HG03439 (cell line): ENCODE results near the gene CRHR2.
"Not testable (repeated sequence)": the region's sequence is repeated elsewhere in the genome, so short reads cannot be mapped to it uniquely, and the experiment has no call there.

Source experiments
- ATAC-seq: cut with Tn5 transposase; IDR thresholded peaks from one replicate; pipeline ENCODE4 v1.9.1; 2021; ENCODE audit warnings: mild to moderate bottlenecking, moderate library complexity; ENCODE audit not compliant: unreplicated experiment

Gene CRHR2

DNA sequence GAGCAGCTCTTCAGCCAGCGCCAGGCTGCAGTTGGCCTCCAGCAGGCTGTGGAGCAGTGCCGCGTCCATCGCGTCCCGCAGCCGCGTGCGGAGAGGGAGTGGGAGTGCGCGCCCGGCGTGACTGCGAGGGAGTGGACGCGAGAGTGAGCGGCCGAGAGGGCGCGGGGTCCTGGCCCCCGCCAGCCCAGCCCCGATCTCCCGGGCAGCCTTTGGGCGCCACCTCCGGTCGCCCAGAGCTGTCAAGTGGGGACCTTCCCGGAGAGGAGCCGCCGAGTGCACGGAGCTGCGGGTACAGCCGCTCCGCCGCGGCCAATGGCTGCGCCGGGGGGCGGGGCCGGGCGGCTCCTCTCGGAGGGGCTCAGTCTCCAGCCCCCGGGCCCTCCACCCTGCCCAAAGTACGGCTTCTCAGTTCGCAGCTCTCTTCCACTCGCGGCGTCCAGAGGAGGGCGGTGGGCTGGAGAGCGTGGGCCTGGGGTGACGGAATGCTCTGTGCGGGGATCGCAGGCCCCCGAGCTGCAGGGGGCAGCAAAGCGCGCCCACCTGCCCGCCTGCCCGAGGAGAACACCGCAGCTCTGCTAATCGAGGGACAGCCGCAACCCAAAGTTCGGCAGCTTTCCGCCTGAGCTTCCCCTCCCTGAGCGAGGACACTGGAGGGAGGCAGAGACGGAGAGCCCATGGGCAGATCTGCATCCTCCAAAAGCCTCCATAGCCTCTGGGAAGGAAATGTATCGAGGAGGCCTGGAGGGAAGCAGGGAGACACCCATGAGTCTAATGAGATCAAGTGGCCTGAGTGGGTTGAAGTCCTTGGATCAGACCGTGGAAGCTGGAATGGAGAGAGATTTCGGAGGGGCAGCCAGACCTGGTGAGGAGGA, at the start of gene CRHR2:
TSS of gene CRHR2 (minus strand) at position 245 of the 872 bp plus-strand sequence. CDS start at position 69, 176 bp downstream.
- no peak for ATAC-seq

DNA sequence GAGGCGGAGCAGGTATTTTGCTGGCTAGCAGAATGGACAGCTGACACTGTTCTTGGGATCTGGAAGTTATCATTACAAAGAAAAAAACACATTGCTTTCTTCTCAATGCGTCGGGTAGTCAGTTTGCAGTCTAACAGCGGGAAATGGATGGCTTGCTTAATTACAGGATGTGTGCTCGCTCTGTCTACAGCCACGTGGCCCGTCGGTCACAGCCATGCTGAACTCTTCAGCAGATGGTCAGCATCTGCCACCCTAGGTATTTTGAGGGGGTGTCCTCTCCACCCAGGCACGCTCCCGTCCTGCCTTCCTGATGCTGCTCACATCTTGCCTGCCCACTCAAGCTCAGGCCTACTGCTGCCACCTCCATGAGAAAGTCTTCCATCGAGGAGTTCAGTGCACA, 49.3 kb upstream of the CRHR2 start:
- ATAC-seq = no peak

DNA sequence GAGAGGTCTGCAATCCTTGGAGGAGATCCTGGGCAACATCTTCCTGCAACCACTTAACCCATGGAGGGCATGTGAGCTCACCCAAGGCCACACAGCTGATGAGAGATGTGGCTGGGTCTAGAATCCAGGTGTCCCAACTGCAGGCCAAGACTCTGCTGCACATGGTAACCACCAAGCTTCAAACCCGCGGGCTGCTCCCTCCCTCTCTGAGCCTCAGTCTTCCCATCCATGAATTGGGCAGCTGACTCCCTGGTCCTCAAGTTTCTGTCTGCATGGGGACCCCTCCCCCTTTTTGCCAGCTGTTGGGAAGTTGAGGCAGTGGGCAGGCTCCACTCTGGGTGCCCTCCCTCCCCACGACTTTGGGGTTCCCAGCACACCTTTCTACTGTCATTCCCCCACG, 48.7 kb upstream of the CRHR2 start:
- ATAC-seq = no peak

DNA sequence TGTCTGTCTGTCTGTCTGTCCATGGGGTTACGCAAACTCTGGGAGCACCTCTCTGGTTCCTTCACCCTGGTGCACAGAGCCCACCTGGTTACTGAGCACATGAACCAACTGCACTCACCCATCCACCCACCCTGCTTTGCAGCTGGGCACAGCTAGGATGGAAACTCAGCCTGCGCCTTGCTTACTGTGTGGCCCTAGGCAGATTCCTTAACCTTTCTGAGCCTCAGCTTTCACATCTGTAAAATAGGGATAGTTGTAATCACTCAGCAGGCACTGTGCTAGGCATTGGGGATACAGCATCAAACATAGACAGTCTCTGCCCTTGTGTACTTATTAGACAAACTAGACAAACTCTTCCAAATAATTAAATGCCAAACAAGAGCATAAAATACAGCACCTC, 47.8 kb upstream of the CRHR2 start:
- ATAC-seq = no peak

DNA sequence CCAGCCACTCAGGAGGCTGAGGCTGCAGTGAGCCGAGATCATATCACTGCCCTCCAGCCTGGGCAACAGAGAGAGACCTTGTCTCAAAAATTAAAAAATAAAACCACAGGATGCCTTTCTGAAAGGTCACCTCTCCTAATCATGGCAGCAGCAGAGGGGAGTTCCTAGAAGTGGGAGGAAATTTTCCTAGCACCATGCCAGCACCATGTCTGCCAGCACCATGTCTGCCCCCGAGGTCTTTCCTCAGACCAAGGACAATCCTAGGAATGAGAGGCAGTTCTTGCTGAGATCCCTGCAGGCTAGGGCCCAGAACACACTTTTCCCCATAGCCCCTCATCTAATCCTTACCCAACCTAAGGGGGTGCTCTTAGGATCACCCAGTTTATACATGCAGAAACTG, 47.4 kb upstream of the CRHR2 start:
- ATAC-seq = no peak

DNA sequence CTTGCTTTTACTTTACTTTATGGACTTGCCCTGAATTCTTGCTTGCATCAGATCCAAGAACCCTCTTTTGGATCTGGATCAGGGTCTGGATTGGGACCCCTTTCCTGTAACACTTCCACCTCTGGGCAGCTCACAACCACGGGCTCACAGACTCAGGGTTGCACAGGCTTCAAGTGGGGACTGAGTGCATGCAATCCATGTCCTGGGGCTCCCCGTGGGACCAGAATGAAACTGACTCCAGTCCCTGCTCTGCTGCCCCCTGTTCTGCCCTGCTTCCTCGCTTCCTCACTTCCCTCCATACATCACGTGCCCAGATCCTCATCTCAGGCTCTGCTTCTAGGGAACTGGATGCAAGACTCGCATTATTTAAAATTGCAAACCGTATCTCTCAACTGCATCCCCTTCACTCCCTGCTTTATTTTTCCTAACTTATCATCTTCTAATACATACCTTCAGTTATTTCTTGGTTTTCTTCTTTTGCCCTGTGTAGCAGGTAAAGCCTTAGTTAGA, 46.4 kb upstream of the CRHR2 start:
- no peak for ATAC-seq

DNA sequence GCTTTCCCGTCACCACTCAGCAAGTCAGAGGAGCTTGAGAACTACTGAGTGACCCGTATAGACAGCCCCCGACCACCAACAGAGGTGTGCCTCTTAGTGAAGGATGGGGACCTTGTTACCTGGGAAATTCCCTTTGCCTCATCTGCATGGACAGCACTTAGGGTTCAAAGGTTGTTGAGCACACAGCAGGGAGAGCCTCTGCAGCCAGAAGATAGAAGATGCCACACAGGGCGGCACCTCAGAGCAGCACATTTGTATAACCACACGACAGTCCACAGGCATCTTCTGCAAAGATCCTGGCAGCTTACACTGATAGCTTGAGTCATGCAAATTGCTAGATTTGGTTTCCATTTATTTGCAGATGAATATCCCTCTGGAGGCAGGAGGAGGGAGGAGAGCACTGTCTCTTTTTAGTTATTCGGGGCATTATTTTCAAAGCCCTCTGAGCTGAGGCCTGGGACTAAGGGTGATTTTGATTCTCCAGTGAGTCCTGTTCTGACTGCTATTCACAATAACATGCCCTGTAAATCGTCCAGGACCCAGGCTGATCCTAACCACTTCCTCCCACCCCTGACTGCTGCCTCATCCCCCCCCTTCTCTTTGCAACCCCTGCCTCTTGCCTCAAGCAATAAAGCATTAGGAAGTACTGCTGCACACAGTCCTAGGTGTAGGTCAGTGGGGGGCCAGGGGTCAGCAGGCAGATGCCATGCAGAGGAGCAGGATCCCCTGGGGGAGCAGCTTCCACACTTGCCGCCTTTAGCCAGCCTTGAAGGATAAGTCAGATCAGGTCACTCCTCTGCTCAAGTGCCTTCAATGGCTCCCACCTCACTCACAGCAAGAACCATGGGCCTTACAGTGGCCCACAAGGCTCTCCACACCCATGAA, 45.0 kb upstream of the CRHR2 start:
- no peak for ATAC-seq

DNA sequence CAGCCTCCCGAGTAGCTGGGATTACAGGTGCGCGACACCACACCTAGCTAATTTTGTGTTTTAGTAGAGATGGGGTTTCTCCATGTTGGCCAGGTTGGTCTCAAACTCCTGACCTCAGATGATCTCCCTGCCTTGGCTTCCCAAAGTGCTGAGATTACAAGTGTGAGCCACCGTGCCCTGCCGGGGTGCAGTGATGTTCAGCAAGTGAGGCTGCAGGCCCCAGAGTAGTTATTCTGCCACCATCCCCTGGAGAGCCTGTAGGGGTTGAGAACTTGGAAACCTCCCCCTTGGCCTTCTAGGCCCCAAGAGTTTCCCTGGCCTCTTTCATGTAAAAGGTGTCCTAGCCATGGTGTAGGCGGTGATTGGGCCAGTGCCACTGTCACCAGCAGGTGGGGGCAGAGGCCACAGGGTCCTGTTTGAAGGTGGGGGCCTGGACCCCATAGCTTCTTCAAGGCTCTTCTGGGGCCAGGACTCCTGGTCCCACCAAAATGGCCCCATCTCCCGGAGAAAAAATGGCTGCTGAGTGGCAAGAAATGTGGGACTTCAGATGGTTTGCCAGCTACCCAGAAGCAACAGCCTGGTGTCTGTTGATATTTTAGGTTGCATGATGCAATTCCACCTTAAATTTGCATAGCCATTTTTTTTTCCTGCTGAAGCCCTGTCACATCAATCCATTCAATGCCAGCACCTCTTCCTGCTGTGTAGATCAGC, 44.2 kb upstream of the CRHR2 start:
- ATAC-seq = no peak

DNA sequence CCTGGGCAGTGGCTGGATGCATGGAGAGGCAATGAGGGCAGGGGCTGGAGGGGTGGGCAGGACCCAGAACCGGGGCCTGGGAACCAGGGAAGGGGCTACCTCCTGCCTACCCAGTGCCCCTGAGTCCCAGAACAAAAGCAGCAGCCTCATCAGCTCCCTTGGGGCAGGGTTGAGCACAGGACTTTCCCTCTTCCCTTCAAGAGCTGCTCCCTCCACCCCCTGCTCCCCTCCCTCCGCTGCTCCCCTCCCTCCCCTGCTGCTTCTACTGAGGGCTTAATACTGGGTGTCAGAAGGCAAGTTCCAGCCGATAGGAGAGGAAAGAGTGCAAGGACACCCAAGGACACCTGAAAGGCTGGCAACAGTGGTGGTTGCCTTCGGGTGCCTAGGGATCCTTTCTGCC, 41.5 kb upstream of the CRHR2 start:
- ATAC-seq = no peak

DNA sequence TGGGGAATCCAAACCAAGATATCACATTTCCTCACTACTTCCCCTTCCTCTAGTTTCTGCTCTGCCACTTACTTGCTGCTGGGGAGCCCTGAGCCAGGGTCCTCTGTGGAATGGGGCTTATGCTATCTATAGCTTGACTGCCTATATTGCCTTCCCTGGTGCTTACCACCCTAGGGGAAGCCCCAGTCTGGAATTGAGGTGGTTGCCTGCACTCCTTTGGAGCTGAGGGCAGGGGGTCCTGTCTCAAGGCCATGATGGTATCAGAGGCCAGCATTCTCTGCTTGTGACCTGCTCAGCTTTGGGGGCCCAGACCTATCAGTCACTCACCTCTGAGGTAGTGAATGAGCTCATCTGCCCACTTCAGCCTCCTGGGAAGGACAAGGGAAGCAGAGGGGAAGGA, 40.4 kb upstream of the CRHR2 start:
- no peak for ATAC-seq

DNA sequence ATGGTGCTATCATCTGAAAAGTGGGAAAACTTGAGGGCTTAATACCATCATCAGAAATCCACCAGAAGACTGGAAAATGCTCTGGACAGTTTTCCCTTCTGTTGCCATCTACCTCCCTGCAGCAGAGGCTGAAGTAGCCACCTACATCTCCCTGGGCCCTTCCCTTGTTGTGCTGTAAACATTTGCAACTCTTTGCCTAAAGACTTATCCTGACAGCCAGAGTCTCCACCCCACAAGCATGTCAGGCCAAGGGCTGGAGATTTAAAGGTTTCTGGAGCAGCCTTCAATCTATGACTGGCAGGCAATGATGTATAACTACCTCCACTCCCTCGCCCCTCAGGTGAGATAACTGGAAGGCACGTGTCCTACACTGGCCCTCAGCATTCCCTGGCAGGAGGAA, 39.9 kb upstream of the CRHR2 start:
- no peak for ATAC-seq

DNA sequence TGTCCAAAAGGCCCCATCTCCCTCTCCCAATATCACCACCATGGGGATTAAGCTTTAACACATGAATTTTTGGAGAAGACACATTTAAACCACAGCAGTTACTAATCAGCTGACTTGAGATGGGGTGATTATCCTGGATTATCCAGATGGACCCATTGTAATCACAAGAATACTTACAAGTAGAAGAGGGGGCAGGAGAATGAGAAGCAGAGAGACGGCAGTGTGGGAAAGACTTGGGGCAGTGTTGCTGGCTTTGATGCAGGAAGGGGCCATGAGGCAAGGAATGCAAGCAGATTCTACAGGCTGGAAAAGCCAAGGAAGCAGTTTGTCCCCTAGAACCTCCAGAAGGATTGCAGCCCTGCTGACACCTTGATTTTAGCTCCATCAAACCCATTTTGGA, 39.0 kb upstream of the CRHR2 start:
- ATAC-seq = no peak

DNA sequence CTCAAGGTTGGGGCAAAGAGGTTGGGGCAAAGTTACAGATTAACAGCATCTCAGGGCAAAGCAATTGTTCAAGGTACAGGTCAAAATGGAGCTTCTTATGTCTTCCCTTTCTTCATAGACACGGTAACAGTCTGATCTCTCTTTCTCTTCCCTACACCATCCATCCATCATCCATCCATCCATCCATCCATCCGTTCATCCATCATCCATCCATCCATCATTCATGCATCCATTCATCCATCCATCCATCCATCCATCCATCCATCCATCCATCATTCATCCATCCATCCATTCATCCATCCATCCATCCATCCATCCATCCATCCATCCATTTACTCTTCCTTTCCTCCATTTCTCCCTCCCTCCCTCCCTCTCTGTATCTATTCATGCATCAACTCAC, 37.2 kb upstream of the CRHR2 start:
- ATAC-seq = not testable (repeated sequence)

DNA sequence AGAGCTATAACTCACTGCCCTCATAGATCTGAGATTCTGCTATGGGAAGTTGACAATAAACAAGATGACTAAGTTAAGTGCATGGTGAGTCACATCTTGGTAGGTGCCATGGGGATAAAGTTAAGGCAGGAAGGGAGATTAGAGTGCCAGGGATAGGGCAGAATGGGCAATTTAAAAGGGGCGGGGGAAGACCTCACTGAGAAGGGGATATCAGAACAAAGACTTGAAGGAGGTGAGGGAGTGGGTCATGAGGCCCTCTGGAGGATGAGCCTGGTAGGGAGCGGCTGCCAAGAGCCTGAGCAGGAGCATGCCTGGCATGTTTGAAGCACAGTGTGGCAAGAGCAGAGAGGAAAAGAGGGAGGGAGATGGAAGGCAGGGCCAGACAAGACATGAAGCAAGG, 34.9 kb upstream of the CRHR2 start:
- no peak for ATAC-seq

DNA sequence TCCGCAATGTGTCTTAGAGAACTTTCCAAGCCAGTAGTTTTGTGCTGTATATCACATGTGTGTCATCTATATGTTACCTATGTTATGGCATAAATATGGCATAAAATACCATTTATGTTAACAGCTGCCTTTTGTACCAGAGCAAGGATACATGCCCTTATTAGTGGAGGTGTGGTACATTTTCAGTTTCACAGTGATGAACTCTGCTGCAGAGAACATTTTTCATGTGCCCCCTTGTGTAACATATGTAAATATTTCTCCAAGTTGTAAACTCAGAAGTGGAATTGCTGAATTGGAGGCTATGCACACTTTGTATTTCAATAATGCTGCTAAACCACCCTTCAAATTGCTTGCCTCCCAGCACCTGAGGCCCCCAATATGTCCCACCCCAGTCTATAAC, 31.9 kb upstream of the CRHR2 start:
- ATAC-seq = no peak

DNA sequence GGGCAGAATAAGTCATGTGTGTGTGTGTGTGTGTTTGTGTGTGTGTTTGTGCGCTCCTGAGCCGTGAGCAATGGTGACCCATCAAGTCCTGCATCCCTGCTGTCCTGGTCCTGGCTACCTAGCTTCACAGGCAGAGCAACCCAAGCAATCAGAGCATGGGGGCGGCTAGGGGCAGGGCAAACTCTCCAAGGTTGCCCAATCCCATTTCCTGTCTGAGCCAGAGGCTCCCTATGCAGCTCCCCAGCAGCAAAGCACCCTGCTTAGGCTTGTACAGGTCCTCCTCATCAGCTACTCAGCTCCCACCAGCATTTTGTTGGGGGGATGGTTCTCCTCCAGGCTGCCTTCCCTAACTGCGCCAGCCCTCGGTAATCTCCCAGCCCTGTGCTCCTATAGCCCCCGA, 31.1 kb upstream of the CRHR2 start:
- ATAC-seq = no peak

DNA sequence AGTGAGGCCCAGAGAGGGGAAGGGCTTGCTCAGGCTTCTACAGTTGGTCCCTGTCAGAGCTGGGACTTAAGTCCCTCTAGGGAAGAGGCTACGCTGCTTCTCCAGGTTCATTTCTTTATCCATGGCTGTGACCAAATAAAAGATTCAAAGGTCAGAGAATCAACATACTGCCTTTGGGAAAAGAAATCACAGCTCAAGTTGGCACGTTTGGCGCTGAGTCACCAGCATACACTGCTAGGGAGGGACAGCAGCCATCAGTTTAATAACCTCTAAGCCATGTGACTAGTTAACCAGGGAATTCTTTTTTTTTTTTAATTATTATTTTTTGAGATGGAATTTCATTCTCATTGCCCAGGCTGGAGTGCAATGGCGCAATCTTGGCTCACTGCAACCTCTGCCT, 28.4 kb upstream of the CRHR2 start:
- ATAC-seq = no peak

DNA sequence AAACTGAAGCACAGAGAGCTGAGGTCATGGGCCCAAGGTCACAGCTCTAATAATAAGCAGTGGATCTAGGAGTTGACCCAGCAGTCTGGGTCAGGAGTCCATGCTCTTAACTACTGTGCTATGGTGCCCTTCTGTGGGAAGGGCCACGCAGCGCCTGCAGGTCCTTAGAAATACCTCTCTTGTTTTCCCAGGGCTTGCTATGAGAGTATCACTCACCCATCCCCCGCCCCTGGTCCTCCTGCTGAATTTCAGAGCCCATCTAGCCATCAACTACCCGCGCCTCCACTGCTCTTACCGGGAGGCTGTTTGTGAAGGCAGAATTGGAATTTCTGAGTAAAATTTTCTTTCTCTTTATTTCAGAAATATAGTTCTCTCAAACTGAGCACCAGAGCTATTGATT, 27.3 kb upstream of the CRHR2 start:
- no peak for ATAC-seq

DNA sequence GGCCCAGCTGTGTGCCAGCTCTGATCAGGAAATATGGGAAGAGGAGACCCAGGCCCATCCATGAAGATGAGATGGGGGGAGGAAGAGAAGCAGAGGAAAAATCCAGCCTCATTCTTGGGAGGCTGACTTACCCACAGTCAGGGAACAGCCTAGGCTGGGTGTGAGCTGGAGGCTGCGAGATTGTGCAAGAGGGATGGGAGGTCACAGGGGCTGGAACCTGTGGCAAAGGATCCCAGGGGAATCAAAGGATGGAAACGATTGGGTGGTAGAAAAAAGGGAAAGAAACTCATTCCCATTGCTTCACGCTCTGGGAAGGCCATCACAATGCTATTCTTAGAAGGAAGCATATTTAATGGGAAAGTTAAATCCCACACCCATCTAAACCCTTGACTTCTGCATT, 26.7 kb upstream of the CRHR2 start:
- ATAC-seq = no peak

DNA sequence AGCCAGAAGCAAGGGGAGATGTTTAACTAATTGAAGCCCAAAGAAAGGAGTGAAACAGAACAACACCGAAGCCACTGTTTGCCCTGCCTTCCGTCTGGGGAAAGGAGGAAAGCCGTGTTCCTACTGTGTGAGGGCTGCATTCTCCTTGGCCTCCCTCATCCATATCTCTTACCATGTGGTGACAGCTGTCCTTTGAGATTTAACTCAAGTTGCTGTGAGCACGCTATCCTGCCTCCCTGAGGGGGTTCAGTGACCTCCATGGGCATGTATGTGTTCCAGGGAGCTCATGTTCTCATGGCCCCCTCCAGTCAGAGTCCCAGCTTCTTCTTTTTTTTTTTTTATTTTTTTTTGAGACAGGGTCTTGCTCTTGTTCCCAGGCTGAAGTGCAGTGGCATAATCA, 26.2 kb upstream of the CRHR2 start:
- no peak for ATAC-seq
